GM21825 (cell line): ENCODE measurements around the gene SRRM3.
A peak's percentile ranks its signal among the peaks of the same experiment; 100 is the strongest.
"Not testable (repeated sequence)": the region's sequence is repeated elsewhere in the genome, so short reads cannot be mapped to it uniquely, and the experiment has no call there.

Source experiments
- ATAC-seq: cut with Tn5 transposase; IDR thresholded peaks from one replicate; pipeline ENCODE4 v1.9.1; 2021; ENCODE audit warnings: mild to moderate bottlenecking, moderate library complexity; ENCODE audit not compliant: unreplicated experiment

SRRM3 gene

DNA sequence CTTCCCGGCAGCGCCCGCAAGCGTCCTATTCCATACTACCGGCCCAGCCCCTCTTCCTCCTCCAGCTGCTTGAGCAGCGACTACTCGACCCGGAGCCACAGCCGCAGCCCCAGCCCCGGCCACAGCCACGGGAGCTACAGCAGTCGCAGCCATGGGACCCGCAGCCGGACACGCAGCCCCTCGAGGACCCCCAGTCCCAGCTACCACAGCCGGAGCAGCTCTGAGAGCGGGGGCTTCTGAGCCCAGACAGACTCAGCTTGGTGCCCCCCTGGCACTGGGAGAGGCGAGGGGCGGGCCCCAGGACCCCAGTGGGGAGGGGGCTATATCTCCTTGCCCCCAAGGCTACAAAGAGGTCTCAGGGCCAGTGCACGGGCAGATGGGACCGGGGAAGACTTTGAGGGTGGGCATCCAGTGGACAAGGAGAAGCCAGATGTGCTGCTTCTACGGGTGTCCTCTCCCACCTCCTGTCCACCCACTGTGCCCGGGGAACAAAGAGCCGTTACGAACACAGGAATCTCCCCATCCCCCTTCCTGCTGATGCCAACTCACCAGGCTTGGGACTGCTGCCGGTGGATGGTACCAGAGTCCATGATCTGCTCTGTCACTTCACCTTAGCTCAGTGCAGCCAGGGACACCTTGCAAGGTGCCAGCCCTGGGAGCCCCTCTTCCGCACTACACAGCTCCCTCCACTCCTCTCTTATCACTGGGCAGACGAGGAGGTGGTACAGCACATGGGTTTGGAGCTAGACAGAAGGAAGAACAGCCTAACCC, 84.1 kb downstream of the SRRM3 start:
- no peak for ATAC-seq

DNA sequence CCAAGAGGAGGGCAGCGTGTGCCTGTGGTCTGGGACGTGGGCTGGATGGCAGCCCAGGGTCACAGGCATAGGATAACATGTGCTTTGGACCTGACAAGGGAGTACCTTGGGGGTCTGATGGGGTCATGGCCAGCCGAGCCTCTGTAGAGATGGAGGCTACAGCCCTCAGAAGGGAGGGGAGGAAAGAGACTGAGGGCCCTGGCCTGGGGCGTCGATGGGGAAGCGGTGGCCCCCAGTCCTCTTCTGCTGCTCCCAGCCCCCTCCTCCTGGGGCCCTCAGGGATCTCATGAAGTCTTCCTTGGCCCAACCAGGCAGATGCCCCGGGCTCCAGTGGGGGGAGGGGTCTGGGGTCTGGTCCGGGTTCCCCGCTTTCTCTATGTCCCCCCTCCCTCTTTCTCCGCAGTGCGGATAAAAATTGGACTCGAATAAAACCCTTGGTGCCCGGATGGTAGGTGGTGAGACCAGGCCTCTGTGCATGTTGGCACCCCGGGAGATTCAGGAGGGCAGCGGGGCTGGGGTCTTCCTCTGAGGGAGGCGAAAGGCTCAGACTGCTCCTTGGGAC, 85.2 kb downstream of the SRRM3 start:
- no peak for ATAC-seq

DNA sequence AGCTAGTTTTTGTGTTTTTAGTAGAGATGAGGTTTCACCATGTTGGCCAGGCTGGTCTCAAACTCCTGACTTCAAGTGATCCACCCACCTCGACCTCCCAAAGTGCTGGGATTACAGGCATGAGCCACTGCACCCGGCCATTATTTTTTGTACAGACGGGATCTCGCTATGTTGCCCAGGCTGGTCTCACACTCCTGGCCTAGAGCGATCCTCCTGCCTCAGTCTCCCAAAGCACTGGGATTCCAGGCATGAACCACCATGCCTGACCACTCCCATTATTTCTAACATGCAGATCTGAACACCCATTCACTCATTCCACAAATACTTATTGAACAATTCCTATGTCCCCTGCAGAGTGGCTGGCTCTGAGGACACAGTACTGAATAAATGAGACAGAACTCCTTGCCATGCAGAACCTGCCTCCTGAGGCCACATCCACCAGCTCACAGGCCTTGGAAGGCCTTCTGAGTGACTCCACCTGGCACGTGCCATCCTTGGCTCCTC, 89.2 kb downstream of the SRRM3 start:
- ATAC-seq, result not testable (repeated sequence)

DNA sequence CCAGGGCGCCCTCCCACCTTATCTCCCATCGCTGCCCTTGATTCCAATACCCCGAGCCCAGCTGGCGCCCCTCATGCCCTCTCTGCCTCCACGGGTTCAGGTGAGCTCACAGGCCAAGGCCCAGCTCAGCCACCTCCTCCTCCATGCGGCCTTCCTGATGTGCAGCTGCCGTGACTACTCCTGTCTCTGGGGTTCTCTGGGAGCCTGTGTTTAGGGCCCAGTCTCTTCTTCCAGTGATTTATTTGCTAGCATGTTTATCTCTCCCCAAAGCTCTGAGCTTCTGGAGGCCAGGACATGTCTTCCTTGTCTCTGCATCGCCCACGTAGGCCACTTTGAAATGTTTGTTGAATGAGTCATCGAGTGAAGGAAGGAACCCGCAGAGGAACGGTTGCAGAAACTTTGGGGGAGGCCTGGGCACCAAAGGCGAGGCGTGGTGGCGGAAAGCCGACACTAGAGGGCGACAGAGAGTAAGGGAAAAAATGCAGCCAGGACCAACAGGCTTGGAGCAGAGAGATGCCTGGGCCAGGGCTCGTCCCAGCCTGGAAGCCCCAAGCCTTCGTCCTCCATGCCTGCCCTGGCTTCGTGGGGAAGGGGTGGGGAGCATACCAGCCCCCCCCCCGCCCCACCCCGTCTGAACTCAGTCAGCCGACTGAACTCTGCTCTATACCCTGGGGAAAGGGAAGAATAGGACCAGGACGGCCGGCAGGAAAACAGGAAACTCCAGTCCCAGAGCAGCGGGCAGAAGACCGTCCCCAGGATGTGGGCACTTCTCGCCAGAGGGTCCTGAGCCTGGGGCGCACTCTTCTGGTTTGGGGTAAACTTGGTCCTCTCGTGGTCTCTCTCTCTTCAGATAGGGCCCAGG, 89.9 kb downstream of the SRRM3 start:
- peak; percentile 72 for ATAC-seq

DNA sequence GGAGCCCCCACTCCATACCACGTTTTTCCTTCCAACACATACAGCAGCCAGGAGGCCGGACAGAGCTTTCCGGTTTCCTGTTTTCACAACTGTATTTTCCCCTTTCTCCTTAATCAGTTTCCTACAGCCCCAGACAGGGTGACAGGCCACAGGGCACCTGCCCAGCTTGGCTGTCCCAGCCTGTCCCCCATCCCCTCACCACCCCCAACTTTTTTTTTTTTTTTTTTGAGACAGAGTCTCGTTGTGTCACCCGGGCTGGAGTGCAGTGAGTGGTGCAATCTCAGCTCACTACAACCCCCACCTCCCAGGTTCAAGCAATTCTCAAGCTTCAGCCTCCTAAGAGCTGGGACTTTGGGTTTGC, 90.5 kb downstream of the SRRM3 start:
- no peak for ATAC-seq

DNA sequence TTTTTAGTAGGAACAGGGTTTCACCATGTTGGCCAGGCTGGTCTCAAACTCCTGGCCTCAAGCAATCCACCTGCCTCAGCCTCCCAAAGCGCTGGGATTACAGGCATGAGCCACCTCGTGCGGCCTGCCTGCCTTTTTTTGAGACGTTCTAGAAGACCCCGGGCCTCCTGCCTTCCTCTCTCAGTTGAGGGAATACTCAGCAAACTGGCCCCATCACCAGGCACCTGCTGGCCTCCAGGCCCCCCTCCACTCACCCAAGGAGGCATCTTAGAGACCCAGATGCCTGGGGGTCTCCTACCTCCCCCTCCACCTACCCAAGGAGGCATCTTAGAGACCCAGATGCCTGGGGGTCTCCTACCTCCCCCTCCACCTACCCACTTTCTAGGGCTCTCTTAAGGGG, 91.2 kb downstream of the SRRM3 start:
- ATAC-seq, result not testable (repeated sequence)

DNA sequence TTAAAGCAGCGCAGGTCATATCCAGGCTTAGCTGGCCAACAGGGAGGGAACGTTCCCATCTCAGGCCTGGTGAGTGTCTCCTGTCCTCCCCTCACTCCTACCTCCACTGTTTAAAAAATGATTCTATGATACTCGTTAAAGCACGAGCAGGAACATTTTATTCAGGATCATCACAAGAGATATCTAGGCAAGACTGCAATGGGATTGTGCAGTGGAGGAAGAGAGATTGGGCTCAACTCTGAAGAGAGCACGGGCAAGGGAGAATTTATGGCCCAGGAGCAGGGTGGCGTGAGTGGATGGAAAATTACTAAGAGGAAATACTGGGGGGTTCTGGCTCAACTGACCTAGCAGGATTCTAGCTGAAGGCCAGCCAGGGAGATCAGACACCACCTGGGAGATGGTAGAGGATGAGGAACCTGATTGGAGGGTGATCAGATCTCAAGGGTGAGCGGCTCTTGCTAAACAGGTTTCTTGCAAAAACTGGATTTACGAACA, 91.8 kb downstream of the SRRM3 start:
- no peak for ATAC-seq

DNA sequence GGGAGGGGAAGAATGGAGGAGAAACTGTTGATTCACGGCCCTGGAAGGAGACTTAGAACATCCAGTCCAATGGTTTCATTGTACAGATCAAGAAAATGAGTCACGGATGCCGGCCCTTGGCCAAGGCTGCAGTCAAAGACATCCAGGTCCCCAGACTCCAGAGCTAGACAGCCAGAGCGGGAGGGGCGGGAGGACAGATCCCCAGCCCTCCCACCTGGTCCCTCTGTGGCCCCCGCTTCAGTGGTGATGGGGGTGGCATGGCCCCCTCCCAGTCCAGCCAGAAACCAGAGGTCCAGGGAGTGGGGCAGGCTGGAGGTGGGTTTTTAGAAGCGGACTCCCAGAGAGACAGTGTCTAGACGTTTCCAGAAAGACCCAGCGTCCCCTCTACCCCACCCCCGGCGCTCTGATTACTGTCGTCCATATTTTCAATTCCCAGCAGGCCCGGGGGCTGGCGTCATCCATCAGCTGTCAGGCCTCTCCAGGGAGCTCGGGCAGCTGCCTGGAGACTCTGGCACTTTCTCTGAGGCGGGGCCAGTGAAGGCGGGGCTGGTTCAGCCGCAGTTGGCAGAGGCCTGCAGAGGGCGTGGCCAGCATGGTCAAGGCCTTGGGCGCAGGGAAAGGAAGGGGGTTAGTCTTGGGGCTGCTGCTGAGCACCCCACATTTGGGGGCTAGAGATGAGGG, 92.8 kb downstream of the SRRM3 start:
- ATAC-seq, result no peak

DNA sequence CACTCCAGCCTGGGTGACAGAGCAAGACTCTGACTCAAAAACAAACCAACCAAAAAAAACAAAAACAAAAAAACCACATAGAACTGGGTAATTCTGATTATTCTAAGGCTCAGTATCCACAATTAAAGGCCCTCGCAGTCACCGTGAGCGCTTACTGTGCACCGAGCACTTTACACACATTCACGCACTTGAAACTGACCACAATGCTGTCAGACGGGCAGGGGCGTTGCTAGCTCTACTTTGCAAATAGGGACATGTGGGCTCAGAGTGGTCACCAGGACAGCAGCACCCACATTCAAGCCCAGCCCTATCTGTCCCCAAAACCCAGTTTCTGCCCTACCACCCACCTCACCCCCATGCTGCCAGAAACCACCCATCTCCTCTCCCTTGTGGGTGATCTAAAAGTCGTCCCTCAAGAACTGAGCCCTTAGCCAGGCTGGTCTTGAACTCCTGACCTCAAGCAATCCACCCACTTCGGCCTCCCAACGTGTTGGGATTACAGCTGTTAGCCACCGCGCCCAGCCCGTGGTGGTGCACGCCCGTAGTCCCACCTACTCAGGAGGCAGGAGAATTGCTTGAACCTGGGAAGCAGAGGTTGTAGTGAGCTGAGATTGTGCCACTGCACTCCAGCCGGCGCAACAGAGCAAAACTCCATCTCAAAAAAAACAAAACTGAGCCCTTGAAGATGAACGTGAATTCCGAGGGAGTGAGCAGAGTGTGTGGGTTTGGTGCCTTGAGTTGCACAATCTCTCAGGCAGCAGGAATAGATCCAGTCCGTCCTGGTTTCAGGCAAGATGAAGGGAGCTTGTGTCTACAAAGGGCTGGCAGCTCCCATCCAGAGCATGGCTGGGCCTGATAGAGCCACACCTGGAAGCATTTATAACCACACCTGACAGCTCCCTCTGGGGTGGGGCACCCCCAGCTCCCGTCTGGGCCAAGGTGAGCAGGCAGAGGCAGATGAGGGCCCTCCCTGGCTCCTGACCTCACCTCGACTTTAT, 95.3 kb downstream of the SRRM3 start:
- ATAC-seq, result no peak

DNA sequence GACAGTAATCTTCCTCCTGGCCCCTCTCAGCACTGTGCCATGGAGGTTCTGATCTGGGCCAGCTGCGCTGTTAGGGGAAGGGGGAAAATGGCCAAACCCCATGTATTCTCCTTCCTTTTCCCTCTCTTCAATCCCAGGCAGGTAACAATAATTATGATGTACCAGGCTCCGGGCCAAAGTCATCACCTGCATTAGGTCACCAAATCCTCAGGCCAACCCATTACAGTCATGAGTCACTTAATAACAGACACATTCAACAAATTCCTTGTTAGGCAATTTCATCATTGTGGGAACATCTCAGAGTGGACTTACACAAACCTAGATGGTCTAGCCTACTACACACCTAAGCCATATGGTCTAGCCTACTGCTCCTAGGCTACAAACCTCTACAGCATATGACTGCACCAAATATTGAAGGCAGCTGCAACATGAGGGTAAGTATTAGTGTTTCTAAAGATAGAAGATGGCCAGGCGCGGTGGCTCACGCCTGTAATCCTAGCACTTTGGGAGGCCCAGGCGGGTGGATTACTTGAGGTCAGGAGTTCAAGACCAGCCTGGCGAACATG, 98.6 kb downstream of the SRRM3 start:
- no peak for ATAC-seq

DNA sequence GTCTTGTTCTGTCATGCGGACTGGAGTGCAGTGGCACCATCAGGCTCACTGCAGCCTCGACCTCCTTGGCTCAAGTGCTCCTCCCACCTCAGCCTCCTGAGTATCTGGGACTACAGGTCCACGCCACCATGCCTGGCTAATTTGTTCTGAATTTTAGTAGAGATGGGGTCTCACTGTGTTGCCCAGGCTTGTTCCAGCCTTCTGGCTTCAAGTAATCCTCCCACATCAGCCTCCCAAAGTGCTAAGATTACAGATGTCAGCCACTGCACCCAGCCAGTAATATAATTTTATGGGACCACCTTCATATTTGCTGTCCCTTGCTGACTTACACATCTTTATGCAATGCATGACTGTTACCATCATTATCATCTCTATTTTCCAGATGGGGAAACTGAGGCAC, 99.3 kb downstream of the SRRM3 start:
- no peak for ATAC-seq

DNA sequence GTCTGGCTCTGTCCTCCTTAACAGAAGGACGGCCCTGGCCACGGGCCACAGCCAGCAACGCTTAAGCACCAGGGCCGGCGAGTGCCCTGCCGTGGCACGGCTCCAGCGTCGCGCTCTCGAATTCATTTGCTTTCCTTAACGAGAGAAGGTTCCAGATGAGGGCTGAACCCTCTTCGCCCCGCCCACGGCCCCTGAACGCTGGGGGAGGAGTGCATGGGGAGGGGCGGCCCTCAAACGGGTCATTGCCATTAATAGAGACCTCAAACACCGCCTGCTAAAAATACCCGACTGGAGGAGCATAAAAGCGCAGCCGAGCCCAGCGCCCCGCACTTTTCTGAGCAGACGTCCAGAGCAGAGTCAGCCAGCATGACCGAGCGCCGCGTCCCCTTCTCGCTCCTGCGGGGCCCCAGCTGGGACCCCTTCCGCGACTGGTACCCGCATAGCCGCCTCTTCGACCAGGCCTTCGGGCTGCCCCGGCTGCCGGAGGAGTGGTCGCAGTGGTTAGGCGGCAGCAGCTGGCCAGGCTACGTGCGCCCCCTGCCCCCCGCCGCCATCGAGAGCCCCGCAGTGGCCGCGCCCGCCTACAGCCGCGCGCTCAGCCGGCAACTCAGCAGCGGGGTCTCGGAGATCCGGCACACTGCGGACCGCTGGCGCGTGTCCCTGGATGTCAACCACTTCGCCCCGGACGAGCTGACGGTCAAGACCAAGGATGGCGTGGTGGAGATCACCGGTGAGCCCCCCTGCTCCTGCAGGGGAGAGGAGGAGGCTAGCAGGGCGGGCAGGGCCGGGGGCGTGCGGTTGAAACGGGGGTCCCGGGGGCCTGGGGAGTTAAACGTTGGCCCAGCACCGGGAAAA, 100.9 kb downstream of the SRRM3 start, which contains the start of gene HSPB1:
HSPB1 (plus strand) TSS at position 327 of the 855 bp plus-strand sequence; CDS start at position 367, 40 bp downstream.
- peak; percentile 54 for ATAC-seq

DNA sequence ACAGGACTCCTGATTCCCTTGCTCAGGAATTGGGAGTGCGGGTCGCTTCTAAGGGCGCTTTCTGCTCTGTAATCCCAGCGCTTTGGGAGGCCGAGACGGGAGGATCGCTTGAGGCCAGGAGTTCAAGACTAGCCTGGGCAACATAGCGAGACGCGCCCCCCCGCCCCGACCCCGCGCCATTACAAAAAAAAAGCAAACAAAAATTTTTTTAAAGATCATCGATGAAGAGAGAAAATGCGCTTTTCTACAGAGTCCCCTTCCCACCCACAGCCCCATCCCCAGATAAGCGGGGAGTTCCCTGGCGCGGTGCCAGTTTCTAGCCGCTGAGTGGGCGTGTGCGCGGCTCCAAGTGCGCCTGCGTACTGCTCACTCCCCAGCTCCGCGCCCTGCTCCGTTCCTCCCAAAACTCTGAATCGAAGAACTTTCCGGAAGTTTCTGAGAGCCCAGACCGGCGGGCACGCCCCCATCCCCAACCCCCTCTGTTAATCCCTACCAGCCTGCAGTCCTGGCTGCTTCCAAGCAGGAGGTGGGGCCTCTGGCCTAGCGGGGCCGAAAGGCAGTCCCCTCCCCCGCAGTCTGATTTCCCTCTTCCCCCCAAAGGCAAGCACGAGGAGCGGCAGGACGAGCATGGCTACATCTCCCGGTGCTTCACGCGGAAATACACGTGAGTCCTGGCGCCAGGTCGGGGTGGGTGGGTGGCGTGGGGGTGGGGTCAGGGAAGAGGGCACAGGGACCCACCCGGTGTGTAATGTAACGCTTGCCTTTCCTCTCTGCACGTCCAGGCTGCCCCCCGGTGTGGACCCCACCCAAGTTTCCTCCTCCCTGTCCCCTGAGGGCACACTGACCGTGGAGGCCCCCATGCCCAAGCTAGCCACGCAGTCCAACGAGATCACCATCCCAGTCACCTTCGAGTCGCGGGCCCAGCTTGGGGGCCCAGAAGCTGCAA, 101.8 kb downstream of the SRRM3 start:
- peak; percentile 46 for ATAC-seq

DNA sequence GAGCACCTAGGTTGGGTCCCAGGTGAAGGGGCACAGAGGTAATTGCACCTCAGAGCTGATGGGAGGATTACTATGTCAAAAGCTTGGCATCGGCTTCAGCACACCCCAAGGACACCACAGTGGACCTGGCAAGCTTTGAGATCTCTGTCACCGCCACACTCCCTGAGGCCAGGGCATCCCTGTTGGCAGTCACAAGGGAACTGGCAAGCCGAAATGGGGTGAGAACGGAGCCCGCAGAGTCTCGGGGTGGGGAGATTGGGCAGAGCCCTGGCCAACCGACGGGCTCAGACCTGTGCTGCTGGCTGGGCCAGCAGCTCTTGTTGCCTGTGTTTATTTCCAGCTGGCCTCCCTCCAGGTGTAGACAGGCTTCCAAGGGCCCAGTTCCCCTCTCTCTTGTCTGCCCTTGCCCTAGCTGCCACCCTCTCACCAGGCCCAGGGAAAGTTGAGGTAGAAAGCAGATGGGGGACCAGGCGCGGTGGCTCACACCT, 103.2 kb downstream of the SRRM3 start:
- no peak for ATAC-seq

DNA sequence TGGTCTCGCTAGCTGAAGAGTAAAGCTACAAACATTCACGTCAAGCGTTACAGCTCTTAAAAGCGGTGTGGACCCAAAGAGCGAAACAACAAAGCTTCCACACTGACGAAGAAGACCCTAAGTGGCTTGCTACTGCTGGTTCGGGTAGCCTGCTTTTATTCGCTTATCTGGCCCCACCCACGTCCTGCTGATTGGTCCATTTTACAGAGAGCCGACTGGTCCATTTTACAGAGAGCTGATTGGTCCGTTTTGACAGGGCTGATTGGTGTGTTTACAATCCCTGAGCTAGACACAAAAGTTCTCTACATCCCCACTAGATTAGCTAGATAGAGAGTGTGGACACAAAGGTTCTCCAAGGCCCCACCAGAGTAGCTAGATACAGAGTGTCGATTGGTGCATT, 107.2 kb downstream of the SRRM3 start:
- ATAC-seq, result not testable (repeated sequence)

DNA sequence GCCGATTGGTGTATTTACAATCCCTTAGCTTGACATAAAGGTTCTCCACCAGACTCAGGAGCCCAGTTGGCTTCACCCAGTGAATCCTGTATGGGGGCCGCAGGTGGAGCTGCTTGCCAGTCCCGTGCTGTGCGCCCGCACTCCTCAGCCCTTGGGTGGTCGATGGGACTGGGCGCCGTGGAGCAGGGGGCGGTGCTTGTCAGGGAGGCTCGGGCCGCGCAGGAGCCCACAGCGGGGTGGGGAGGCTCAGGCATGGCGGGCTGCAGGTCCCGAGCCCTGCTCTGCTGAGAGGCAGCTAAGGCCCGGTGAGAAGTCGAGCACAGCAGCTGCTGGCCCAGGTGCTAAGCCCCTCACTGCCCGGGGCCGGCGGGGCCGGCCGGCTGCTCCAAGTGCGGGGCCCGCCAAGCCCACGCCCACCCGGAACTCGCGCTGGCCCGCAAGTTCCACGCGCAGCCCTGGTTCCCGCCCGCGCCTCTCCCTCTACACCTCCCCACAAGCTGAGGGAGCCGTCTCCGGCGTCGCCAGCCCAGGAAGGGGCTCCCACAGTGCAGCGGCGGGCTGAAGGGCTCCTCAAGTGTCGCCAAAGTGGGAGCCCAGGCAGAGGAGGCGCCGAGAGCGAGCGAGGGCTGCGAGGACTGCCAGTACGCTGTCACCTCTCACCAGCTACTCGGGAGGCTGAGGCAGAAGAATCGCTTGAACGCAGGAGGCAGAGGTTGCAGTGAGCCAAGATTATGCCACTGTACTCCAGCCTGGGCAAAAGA, 107.8 kb downstream of the SRRM3 start:
- not testable (repeated sequence) for ATAC-seq
